Measurements from ENCODE around the gene ATG13.

DNA sequence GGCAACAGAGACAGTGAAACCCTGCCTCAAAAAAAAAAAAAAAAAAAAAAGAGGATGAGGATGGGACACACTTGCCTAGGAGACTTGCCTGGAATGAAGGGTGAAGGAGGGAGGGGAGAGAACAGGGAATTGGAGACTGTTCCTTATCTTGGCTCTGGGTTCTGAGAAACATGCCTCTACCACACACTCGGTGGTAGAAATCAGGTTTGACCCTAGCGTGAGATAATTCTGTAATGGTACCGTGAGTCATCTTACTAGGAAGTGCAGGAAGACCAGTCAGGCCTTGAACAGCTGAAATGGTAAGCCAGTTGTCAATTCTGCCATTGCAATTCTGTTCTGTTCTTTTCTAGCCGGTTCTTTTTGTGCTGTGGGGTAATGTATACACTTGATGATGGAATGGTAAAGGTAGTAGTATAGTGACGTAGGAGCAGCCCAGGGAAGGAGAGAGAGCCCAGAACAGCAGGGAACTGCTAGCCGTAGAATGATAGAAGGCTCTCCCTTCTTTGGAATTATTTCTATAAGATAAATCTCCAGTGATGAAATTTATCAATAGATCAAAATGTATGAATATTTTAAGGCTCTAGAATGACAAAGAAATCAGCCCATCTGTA, 19.6 kb upstream of the ATG13 start:
- TF ChIP-seq, protein P1, sequence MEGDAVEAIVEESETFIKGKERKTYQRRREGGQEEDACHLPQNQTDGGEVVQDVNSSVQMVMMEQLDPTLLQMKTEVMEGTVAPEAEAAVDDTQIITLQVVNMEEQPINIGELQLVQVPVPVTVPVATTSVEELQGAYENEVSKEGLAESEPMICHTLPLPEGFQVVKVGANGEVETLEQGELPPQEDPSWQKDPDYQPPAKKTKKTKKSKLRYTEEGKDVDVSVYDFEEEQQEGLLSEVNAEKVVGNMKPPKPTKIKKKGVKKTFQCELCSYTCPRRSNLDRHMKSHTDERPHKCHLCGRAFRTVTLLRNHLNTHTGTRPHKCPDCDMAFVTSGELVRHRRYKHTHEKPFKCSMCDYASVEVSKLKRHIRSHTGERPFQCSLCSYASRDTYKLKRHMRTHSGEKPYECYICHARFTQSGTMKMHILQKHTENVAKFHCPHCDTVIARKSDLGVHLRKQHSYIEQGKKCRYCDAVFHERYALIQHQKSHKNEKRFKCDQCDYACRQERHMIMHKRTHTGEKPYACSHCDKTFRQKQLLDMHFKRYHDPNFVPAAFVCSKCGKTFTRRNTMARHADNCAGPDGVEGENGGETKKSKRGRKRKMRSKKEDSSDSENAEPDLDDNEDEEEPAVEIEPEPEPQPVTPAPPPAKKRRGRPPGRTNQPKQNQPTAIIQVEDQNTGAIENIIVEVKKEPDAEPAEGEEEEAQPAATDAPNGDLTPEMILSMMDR (tag by site-specific recombination; IDR thresholded peaks at IDR 0.05) = no peak
- no peak for TF ChIP-seq ZNF792 (tag by site-specific recombination; IDR thresholded peaks at IDR 0.05)
- TF ChIP-seq KLF16 (tag by site-specific recombination; IDR thresholded peaks at IDR 0.05) = no peak
- TF ChIP-seq, protein P2, sequence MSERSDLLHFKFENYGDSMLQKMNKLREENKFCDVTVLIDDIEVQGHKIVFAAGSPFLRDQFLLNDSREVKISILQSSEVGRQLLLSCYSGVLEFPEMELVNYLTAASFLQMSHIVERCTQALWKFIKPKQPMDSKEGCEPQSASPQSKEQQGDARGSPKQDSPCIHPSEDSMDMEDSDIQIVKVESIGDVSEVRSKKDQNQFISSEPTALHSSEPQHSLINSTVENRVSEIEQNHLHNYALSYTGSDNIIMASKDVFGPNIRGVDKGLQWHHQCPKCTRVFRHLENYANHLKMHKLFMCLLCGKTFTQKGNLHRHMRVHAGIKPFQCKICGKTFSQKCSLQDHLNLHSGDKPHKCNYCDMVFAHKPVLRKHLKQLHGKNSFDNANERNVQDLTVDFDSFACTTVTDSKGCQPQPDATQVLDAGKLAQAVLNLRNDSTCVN (tag by site-specific recombination; optimal IDR thresholded peaks at IDR 0.05) = no peak
- no peak for TF ChIP-seq SP2 (tag by site-specific recombination; IDR thresholded peaks at IDR 0.05)
- TF ChIP-seq, protein P3, sequence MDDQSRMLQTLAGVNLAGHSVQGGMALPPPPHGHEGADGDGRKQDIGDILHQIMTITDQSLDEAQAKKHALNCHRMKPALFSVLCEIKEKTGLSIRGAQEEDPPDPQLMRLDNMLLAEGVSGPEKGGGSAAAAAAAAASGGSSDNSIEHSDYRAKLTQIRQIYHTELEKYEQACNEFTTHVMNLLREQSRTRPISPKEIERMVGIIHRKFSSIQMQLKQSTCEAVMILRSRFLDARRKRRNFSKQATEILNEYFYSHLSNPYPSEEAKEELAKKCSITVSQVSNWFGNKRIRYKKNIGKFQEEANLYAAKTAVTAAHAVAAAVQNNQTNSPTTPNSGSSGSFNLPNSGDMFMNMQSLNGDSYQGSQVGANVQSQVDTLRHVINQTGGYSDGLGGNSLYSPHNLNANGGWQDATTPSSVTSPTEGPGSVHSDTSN (CRISPR knock-in tag; IDR thresholded peaks at IDR 0.05) = no peak
- TF ChIP-seq, protein P4, sequence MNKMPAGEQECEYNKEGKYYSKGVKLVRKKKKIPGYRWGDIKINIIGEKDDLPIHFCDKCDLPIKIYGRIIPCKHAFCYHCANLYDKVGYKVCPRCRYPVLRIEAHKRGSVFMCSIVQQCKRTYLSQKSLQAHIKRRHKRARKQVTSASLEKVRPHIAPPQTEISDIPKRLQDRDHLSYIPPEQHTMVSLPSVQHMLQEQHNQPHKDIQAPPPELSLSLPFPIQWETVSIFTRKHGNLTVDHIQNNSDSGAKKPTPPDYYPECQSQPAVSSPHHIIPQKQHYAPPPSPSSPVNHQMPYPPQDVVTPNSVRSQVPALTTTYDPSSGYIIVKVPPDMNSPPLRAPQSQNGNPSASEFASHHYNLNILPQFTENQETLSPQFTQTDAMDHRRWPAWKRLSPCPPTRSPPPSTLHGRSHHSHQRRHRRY (tag by site-specific recombination; IDR thresholded peaks at IDR 0.05) = no peak
- TF ChIP-seq ZNF155 (tag by site-specific recombination; IDR thresholded peaks at IDR 0.05) = no peak
- TF ChIP-seq ZNF423 (tag by site-specific recombination; IDR thresholded peaks at IDR 0.05) = no peak

All from HEK293 (cell line).